ENCODE measurements around the gene APOB.

The APOB gene

DNA sequence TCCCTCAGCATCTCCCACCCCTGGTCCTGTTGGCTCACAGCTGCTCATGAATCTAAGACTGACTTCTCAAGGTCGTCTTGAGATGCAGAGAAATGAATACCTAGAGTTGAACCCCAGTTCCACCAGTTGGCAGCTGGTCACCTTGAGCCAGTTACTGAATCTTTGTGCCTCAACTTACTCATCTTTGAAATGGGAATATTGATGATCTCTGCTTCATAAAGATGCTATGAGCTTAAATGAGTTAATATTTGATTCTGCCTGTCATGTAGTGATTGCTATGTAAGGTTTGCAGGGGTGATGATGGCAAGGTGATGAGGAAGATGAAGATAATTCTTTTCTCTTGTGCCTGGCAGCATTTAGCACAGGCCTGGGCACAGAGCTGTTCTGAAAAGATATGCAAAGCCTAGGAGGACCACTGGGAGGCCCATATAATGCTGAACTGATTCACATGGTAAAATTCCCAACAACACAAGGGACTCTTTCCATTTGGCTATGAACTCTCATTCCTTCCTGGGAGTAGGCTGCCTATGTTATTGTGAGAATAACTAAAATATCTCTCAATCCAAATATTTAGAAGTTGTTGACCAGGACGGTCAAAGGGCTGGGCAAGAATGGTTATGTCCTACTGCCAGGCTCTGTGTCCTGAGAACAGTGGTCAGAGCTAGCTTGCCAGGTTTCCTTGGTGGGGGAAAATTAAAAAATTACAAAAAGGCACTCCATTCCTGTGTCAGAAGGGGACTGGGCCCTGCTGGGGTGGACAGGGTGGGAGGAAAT is 70.9 kb downstream of the APOB start:
- no peak for DNase-seq

- no peak for DNase-seq
Measured at GRCh38 chr2:20972110-20972509, 71.8 kb downstream of the APOB start.

- no peak for DNase-seq
Measured at GRCh38 chr2:20970068-20970467, 73.8 kb downstream of the APOB start.

- no peak for DNase-seq
Measured at GRCh38 chr2:20966061-20966595, 77.7 kb downstream of the APOB start.

DNA sequence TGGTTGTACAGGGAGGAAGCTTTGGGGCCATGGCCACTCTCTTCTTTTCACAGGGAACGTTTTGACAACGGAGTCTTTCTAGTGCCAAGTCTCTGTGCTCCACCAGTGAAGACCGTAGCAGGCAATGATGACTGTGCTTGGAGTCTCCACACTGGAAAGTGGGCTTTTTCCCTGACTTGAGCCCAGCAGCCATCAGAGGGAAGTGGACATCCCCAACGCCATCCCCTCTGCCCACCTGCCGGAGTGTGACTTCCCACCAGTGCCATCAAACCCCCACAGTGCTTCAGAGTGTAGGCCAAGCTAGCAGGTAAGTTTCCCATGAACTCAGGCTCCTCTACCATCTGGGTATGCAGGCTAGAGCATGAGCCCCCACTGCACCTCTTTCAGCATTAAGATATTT is 78.7 kb downstream of the APOB start:
- no peak for DNase-seq

DNA sequence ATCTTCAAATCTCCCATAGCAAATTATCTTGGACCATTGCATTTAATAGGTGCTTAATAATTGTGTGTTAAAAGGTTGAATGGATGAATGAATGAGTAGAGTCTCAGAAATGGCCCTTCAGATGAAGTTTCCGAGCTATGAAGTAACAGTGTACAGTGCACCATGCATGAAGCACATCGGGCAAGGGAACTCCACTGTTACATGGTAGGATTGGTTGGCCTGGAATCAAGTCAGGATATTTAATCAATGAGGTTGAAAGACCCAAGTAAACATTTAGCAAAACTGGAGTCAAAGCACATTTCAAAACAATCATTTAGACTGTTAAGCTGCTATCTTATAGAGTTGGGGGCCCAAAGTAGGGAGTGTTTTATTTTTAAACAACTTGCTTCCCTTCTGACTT is 80.0 kb downstream of the APOB start:
- no peak for DNase-seq

DNA sequence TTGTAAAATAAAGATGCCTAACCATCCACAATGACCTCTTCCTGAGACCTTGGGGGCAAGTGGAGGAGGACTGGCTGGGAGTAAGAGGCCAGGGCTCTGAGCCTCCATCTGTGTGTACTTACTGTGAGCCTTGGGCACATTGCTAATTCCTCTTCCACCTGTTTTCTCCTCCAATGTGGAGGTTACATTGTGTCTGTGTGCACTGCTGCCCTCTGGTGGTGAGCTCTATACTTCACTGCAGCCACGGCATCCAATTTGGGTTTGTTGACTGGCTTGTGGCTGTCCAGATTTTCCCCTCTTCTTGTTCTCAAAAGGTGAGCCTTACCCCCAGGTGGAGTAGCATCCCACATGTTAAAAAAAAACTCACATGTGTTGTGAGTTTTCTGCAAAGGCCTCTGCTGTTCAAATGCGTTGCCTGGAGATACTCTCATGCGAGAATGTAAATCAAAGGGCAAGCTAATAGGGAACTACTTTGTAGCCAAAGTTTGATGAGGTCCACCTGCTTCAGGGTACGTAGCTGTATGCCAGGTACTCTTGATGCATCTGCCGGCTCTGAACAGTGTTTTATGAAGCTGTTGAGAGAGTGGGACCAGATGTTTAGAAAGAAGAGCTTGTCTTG is 80.8 kb downstream of the APOB start:
- peak; percentile 89 for DNase-seq

DNA sequence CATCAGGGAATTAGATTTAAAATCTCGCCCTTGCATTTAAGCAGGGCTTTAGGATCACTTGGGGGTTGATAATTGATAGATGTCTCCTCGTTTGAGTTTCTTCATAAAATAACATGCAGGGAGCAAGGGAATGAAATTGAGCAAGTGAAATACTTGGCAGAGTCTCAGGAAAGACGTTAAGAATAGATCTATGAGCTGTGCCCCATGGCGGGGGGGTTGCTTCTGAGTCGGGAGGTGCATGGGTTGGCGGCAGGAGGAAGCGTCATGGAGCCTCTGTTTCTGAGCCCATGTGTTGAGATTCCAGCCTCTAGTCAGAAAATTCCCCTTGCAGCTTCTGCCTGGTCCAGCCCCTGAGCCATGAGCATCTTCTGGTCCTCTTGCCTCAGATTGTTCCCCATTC is 82.0 kb downstream of the APOB start:
- no peak for DNase-seq

DNA sequence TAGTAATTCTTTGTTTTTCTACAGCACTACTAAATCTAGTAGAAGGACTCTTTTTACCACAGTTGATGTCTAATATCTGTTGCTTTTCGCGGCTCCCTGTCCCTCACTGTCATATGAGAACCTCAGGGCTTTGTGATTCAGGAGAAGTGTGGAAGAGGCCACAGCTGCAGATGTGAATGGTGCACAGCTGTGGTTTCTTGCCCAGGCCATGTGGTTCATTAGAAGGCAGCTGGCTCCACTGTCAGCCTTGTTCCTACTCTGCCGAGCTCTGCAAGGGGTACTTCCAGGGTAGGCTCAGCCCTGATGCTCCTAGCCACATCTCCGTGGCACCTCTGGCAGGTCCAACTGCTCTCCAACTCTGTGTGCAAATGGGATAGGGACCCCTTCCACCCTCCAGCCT is 83.9 kb downstream of the APOB start:
- DNase-seq = no peak

DNA sequence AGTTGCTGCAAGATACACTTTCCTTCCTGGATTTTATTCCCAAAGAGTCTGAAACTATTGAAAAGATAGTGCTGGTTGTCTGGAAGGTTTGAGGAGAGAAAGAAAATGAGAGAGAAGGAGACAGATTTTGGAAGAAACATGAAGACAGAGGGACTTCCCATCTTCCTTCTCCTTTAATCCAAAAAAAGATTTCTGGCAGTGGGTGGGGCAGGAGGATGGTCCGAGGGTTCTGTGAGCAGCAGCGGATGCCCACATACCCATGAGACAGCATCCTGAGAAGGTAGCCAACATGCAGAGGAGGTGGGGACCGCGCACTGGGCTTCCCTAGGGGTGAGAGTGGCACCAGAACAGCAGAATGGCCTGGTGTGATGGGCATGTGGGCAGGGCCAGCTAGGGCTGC is 84.6 kb downstream of the APOB start:
- no peak for DNase-seq

- no peak for DNase-seq
Measured at GRCh38 chr2:20957788-20958525, 85.9 kb downstream of the APOB start.

DNA sequence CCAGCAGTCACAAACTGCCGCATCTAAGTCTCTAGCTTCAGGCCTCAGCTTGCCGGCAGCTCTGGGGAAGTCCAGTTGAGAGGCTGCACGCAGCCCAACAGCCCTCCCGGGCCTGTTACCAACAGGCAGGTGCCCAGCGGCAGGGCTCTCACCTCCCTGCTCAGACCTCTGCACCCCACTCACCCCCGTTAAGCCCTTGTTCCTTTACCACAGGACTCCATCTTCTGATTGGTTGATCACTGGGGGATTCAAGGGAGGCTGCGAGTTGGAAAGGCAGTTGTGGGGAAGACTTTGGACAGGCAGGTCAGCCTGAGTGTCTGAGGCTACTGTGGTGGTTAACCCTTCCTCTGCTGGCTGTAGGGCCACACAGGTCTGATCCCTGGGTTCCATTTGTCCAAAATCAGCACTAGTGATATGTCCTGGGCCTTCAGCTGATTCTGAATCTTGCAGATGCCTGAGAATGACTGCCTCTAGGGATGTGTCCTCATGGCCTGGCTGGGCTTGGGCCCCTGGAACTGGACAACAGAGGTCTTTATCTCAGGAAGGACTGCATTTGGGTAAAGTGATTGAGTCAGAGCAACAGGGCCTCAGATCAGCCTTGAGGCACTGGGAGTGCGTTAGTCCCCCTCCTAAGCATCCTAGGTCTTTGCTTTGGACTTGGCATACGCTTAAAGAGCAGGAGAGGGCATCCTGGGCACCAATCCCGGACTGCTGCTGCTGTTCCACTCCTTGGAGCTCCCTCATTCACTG is 88.4 kb downstream of the APOB start:
- DNase-seq = no peak

DNA sequence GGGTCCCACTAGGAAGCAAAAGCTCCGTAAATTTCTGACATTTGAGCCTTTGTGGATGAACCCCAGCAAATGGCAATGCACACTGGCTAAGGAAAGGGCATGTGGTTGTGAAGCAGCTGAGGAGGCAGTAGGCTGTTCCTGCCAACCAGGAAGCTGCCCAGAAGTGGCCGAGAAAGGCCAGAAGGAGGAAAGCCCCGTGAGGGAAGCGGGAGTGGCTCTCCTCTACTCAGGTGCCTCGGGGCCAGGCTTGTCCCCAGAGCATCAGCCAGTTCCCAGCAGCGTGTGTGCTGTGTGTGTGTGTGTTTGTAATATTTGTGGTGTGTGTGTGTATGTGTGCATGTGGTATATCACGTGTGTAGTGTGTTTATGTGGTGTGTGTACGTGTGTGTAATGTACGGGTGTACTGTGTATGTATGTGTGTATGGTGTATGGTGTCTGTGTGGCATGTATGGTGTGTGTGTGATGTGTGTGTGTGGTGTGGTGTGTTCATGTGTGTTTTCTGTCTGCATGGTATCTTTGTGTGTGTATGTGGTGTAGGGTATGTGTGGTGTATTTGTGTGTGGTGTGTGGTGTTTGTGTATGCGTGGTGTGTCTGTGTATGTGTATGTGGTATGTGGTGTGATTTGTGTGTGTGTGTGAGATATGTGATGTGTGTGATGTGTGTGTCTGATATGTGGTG is 90.6 kb downstream of the APOB start:
- no peak for DNase-seq
